Measurements from ENCODE around the gene SERAC1.

The SERAC1 gene

GRCh38 chr6:158124288-158124687, 43.8 kb downstream of the SERAC1 start:
- FAIRE-seq (no peak), DNase-seq (ENCODE audit: low spot score) (no peak)

DNA sequence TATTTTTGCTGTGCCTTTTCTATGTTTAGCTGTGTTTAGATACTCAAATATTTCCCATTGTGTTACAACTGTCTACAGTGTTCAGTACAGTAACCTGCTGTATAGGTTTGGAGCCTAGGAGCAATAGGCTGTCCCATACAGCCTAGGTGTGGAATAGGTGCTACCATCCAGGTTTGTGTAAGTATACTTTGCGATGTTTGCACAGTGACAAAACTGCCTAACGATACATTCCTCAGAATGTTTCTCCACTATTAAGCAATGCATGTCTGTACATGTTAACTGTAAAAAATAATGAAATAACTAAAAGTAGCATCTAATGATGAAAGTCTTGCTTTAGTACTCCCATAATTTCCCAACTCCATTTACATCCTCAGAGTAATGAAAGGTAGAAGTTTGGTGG, 46.0 kb downstream of the SERAC1 start:
- no peak for FAIRE-seq
- no peak for DNase-seq (ENCODE audit: low spot score)

DNA sequence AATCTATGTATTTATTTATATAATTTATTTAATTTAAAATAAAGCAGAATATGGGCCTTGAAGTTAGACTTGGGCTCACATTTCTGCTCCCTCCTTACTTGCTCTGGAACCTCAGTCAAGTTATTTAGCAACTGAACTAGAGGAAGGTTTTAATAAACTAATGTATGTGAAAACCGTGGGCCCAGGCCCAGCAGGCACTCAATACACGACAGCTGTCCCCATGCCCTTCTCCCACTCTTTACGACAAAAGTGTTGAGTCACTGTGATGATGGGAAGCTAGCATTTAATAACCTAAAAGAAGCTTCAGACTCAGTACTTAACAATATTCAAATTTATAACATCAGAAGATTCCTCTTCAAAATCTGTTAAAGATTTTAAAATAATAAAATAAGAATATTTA, 46.7 kb downstream of the SERAC1 start:
- no peak for FAIRE-seq

GRCh38 chr6:158118886-158119285, 49.2 kb downstream of the SERAC1 start:
- FAIRE-seq (no peak), DNase-seq (ENCODE audit: low spot score) (no peak)

More for the DNA sequence above, 46.7 kb downstream of the SERAC1 start:
- DNase-seq (ENCODE audit: low spot score) = no peak

- FAIRE-seq (no peak), DNase-seq (ENCODE audit: low spot score) (no peak)
Measured at GRCh38 chr6:158115508-158115907, 52.6 kb downstream of the SERAC1 start.

GRCh38 chr6:158115102-158115501, 53.0 kb downstream of the SERAC1 start:
- FAIRE-seq (no peak), DNase-seq (ENCODE audit: low spot score) (no peak)

GRCh38 chr6:158113802-158114201, 54.3 kb downstream of the SERAC1 start:
- DNase-seq (ENCODE audit: low spot score) (no peak), FAIRE-seq (no peak)

DNA sequence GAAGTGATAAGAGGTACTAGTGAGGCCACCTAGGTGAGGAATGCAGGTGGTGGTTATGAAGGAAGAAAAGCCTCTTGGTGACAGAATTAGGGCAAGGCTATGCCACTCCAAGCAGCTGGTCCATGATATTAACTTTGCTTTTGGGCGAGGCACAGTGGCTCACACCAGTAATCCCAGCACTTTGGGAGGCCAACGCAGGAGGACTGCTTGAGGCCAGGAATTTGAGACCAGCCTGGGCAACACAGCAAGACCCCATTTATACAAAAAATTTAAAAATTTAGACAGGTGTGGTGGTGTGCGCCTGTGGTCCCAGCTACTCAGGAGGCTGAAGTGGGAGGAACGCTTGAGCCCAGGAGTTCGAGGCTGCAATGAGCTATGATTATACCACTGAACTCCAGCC, 56.1 kb downstream of the SERAC1 start:
- DNase-seq (ENCODE audit: low spot score) (no peak), FAIRE-seq (no peak)

GRCh38 chr6:158110986-158111385, 57.1 kb downstream of the SERAC1 start:
- FAIRE-seq = no peak
- DNase-seq (ENCODE audit: low spot score) = no peak

DNA sequence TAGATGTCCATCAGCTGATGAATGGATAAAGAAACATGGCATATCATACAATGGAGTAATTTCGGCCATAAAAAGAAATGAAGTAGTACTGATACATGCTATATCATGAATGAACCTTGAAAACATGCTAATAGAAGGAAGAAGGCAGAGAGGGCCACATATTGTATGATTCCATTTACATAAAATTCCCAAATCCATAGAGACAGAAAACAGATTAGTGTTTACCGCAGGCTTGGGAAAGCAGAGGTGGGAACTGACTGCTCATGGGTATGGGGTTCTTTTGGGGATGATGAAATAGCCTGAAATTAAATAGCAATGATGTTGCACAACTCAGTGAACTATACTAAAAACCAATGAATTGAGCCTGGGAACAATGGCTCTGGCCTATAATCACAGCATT, 58.3 kb downstream of the SERAC1 start:
- DNase-seq (ENCODE audit: low spot score) (no peak), FAIRE-seq (no peak)

DNA sequence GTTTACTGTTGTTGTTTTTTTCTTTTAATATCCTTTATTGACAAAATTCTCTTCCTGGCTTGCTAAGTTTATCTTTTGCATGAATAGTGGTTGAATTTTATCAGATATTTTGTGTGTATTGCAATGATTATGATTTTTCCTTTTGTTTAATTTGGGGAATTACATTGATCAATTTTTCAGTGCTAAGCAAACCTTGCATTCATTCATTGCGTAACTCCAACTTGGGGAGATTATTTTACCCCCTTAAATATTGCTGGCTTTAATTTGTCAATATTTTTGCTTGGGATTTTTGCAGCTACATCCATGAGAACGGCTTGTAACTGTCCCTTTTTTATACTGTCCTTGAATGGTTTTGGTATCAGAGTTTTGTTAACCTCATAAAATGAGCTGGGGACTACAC, 63.4 kb downstream of the SERAC1 start:
- FAIRE-seq (no peak), DNase-seq (ENCODE audit: low spot score) (no peak)

GRCh38 chr6:158103228-158103627, 64.8 kb downstream of the SERAC1 start:
- FAIRE-seq (no peak), DNase-seq (ENCODE audit: low spot score) (no peak)

- FAIRE-seq = no peak
- DNase-seq (ENCODE audit: low spot score) = no peak
Measured at GRCh38 chr6:158095671-158096070, 72.4 kb downstream of the SERAC1 start.

DNA sequence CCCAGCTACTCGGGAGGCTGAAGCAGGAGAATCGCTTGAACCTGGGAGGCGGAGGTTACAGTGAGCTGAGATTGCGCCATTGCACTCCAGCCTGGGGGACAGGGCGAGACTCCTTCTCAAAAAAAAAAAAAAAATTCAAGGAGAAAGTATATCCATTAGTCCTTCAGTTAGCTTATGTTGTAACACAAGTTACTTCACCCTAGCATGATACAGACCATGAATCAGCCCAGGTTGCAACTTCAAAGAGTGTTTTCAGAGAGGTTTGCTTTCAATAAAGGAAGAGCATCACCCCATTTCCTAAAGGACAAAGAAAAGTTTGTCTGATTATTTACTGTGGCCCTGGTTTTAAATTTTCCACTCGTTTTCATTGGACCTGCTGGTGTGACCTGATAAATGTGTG, 73.0 kb downstream of the SERAC1 start:
- DNase-seq (ENCODE audit: low spot score) (no peak), FAIRE-seq (no peak)

- no peak for FAIRE-seq
- DNase-seq (ENCODE audit: low spot score) = no peak
Measured at GRCh38 chr6:158092806-158093205, 75.3 kb downstream of the SERAC1 start.

- no peak for FAIRE-seq
Measured at GRCh38 chr6:158087224-158087867, 80.7 kb downstream of the SERAC1 start.

DNA sequence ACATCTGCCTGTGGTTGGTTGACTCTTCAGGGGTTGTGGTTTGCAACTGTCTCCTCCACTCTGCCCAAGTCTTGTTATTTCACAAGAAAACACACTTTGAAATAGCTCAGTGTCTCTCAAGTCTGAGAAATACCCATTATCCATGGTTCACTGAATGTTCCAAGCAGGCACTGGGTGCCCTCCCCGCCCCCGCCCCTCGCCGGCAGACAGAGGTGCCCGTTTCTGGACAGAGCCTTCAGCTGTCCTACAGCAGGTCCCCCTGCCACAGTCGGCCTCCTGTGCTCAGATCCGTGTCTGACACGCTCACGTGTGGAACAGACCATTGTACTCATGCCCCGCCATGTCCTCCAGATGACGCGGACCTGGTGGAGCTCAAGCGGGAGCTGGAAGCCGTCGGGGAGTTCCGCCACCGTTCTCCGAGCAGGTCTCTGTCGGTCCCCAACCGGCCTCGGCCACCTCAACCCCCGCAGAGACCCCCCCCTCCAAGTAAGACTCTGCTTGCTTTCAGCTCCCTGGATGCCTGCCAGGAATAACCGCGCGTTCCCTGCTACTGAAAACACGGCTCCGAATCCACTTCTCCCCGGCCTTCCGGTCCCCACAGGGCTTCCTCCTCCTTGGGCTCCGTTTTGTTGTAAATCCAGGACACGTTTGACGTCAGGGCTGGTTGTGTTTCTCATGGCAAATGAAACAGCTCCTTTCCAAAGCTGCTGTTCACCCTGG, 81.4 kb downstream of the SERAC1 start:
- FAIRE-seq = no peak
- DNase-seq (ENCODE audit: low spot score) = no peak

More at GRCh38 chr6:158087224-158087867, 80.7 kb downstream of the SERAC1 start:
- DNase-seq (ENCODE audit: low spot score) = no peak

- FAIRE-seq (no peak), DNase-seq (ENCODE audit: low spot score) (no peak)
Measured at GRCh38 chr6:158086054-158086503, 82.0 kb downstream of the SERAC1 start.

- DNase-seq (ENCODE audit: low spot score) (no peak), FAIRE-seq (no peak)
Measured at GRCh38 chr6:158085261-158086053, 82.6 kb downstream of the SERAC1 start.

- DNase-seq (ENCODE audit: low spot score) (no peak), FAIRE-seq (no peak)
Measured at GRCh38 chr6:158083455-158084325, 84.4 kb downstream of the SERAC1 start.

GRCh38 chr6:158081657-158081935, 86.5 kb downstream of the SERAC1 start:
- DNase-seq (ENCODE audit: low spot score) (no peak), FAIRE-seq (no peak)

Data from urothelium cell line (cell line).